ENCODE measurements around the gene CKMT1A. TPM values are rescaled to one million over a fixed set of nuclear protein-coding genes. Genes with fewer than 3 reads are reported as not detected.
"Not testable (repeated sequence)": the region's sequence is repeated elsewhere in the genome, so short reads cannot be mapped to it uniquely, and the experiment has no call there.

Gene CKMT1A
- total and polyA plus RNA-seq, 10 of the 15 experiments (the other 5 are each of a cell fraction or from before 2014, with no cell fraction given), result 0.05 TPM; not detected in 9

GRCh38 chr15:43746245-43746902 lies 52.7 kb downstream of the CKMT1A start, which contains the start of gene PDIA3 (continued):
- TF ChIP-seq ZNF687 (IDR thresholded peaks at IDR 0.05) (peak; percentile 76), SMAD5 (IDR thresholded peaks at IDR 0.05; ENCODE audit: low read depth) (0 out of 2 replicates have a peak, but pooled peaks have one; percentile 69), IKZF1 (conservative IDR thresholded peaks at IDR 0.05) (peak; percentile 45), BACH1 (IDR thresholded peaks at IDR 0.05; ENCODE audit: borderline replicate concordance) (peak; percentile 86)

DNA sequence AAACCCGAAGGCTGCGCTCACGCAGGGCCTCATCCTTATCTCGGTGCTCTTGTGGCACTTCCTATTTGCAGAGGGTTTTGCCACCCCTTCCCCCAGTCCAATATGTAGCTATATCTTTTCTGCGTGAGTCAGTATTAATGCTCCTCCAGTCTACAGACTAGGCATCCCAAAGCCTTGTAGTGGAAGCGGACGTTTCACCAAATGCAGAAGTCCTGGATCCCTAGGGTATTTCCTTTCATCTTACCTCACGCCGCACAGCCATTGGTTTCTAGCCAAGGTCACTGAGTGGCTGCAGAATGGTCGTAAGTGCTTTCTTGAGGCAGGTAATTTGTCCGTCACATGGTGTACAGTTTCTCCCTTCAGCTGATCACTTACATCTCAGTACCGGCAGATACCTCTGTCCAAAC lies 53.2 kb downstream of the CKMT1A start:
- peaks cover 13% of the 10 kb centered on the region for H3K4me1 ChIP-seq (ENCODE audit: control insufficient read depth, insufficient read depth, low read length)
- FAIRE-seq, result peak; percentile 71
- peak overlapping the region; percentile 84 for H3K4me3 ChIP-seq
- H3K9ac ChIP-seq (ENCODE audit: control insufficient read depth, insufficient read depth, low read length), result peak overlapping the region; percentile 82
- DNase-seq (ENCODE audit: low read depth, low spot score); H3K9me3 ChIP-seq (replicated peaks; ENCODE audit: control insufficient read depth, insufficient read depth, low read length); CTCF ChIA-PET; BruUV-seq (replicated peaks); H3K27me3 ChIP-seq (replicated peaks in 1 of 2; ENCODE audit: control insufficient read depth in 2 of 2, insufficient read depth in 2 of 2, low read length in 1 of 2); H4K20me1 ChIP-seq (ENCODE audit: control insufficient read depth, insufficient read depth); in situ Hi-C loops (cut with MboI); H2AFZ ChIP-seq (ENCODE audit: control insufficient read depth, low read depth, low read length); H3K36me3 ChIP-seq (ENCODE audit: control insufficient read depth in 2 of 2, insufficient read depth in 2 of 2, low read length in 1 of 2): not testable (repeated sequence)
- intact Hi-C loops (cut with micrococcal nuclease; ENCODE audit: unreplicated experiment), result loop anchor here (5.0 kb wide), 1 partner anchor 975 kb away; no protein-coding TSS in a partner anchor
- ATAC-seq, result peak; percentile 67
- peak overlapping the region; percentile 54 for H3K4me2 ChIP-seq (ENCODE audit: control insufficient read depth, insufficient read depth)
- 0% methylated on average over 12 of the region's 12 CpGs for WGBS (ENCODE audit: insufficient coverage, insufficient replicate concordance, low lambda C conversion rate, missing lambda C conversion rate)
- ChIA-PET SMC1A (ENCODE audit: uncharacterized antibody, unreplicated experiment) (interaction anchor here (2.2 kb wide), 1 partner anchor 42 kb away, joined by 6 read pairs; no protein-coding TSS in a partner anchor), POLR2A (interaction anchor here (0.6 to 1.3 kb wide), 2 partner anchors 25 to 63 kb away, joined by 3 to 4 read pairs; no protein-coding TSS in a partner anchor), RAD21 (ENCODE audit: unreplicated experiment) (interaction anchor here (1.0 to 1.1 kb wide), 2 partner anchors 23 to 41 kb away, joined by 3 to 4 read pairs; no protein-coding TSS in a partner anchor)
- H3K27ac ChIP-seq (ENCODE audit: control insufficient read depth, insufficient read depth), result peak overlapping the region; percentile 78
- H3K79me2 ChIP-seq (ENCODE audit: control insufficient read depth, insufficient read depth, low read length), result peaks cover 58% of the 10 kb centered on the region
- TF ChIP-seq SPI1 (IDR thresholded peaks at IDR 0.05; ENCODE audit: borderline replicate concordance, insufficient read depth, low read depth, low read length) (peak; percentile 49; the same call in 1 of the 2 replicates), YY1 (IDR thresholded peaks at IDR 0.05; ENCODE audit: low read depth, low read length) (0 out of 2 replicates have a peak, but pooled peaks have one; percentile 26), SIN3A (IDR thresholded peaks at IDR 0.05; ENCODE audit: low read depth, low read length) (0 out of 2 replicates have a peak, but pooled peaks have one; percentile 8), MLLT1 (IDR thresholded peaks at IDR 0.05) (peak; percentile 97), MEF2B (IDR thresholded peaks at IDR 0.05; ENCODE audit: partially characterized antibody, poor library complexity, severe bottlenecking) (peak; percentile 70), POLR2AphosphoS5 (IDR thresholded peaks at IDR 0.05; ENCODE audit: low read length) (0 out of 2 replicates have a peak, but pooled peaks have one; percentile 9), ATF7 (IDR thresholded peaks at IDR 0.05; ENCODE audit: low read depth) (peak; percentile 21; the same call in 1 of the 2 replicates), NFYB (IDR thresholded peaks at IDR 0.05; ENCODE audit: insufficient read depth, low read depth, low read length) (peak; percentile 49; the same call in 1 of the 2 replicates), RAD51 (IDR thresholded peaks at IDR 0.05) (peak; percentile 86), NBN (IDR thresholded peaks at IDR 0.05) (0 out of 2 replicates have a peak, but pooled peaks have one; percentile 42), IKZF2 (IDR thresholded peaks at IDR 0.05) (peak in 1 of 2 experiments; percentile 18; a peak in 1 of 4 replicates)
- TF ChIP-seq, protein P1, sequence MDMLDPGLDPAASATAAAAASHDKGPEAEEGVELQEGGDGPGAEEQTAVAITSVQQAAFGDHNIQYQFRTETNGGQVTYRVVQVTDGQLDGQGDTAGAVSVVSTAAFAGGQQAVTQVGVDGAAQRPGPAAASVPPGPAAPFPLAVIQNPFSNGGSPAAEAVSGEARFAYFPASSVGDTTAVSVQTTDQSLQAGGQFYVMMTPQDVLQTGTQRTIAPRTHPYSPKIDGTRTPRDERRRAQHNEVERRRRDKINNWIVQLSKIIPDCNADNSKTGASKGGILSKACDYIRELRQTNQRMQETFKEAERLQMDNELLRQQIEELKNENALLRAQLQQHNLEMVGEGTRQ (IDR thresholded peaks at IDR 0.05; ENCODE audit: borderline replicate concordance, low read depth, low read length), result peak; percentile 9; the same call in 1 of the 2 replicates
